Stimulated activated CD4-positive, alpha-beta T cell treated with anti-CD3 and anti-CD28 coated beads, Interleukin-15, amount 100 ng/mL, for 48 hours (primary cell): ENCODE measurements around the gene TMEM214.

ENCODE experiments used
- DNase-seq, 2 donors: peaks; one replicate each; pipeline ENCODE4 v3.0.0-alpha.2; 2020; ENCODE audit warnings: low read depth in 2 of 2

The TMEM214 gene, protein sequence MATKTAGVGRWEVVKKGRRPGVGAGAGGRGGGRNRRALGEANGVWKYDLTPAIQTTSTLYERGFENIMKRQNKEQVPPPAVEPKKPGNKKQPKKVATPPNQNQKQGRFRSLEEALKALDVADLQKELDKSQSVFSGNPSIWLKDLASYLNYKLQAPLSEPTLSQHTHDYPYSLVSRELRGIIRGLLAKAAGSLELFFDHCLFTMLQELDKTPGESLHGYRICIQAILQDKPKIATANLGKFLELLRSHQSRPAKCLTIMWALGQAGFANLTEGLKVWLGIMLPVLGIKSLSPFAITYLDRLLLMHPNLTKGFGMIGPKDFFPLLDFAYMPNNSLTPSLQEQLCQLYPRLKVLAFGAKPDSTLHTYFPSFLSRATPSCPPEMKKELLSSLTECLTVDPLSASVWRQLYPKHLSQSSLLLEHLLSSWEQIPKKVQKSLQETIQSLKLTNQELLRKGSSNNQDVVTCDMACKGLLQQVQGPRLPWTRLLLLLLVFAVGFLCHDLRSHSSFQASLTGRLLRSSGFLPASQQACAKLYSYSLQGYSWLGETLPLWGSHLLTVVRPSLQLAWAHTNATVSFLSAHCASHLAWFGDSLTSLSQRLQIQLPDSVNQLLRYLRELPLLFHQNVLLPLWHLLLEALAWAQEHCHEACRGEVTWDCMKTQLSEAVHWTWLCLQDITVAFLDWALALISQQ

DNA sequence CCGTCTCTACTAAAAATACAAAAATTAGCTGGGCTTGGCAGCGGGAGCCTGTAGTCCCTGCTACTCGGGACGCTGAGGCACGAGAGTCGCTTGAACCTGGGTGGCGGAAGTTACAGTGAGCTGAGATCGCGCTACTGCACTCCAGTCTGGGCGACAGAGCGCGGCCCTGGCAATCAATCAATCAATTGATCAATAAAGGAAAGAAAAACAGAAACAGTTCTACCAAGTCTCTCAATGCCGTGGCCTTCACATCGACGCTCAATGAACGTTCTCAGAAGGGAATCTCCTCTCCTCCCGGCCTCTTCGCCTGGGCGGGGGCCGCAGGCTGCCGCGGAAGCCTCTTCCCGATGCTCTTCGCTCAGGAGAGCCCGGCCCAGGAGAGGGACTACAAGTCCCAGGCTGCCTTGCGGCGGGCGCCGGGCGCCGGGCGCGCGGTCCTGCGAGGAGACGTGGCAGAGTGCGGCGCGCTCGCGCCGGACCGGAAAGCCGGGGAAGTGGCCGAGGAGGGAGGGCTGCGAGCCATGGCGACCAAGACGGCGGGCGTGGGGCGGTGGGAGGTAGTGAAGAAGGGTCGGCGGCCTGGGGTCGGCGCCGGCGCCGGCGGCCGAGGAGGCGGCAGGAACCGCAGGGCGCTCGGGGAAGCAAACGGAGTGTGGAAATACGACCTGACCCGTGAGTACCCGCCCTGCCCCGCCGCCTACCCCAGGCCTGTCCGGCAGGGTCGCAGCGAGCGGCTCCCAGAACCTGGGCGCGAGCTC lies at the start of gene TMEM214:
TMEM214 (plus strand) TSS at position 471 of the 758 bp plus-strand sequence; CDS start at position 522, 51 bp downstream.
- DNase-seq = peak; percentile 69 to 76

DNA sequence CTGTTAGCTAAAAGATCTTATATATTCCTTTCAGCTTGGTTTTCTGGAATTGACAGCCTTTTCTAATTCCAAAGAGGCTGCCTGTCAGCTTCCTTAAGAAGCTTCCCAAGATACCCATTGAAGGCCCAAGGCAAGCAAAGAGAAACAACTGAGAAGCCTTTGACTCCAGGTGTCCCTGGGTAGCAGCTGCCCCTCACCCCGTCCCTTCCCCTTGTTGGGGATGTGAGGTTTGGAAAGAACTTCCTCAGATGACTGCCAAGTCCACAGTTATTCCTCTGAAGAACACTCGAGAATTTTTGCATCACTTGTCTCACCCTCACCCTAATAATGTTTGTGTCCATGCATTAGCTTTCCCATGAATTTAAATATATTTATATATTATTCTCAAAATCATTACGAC lies 49.0 kb upstream of the TMEM214 start:
- no peak for DNase-seq

DNA sequence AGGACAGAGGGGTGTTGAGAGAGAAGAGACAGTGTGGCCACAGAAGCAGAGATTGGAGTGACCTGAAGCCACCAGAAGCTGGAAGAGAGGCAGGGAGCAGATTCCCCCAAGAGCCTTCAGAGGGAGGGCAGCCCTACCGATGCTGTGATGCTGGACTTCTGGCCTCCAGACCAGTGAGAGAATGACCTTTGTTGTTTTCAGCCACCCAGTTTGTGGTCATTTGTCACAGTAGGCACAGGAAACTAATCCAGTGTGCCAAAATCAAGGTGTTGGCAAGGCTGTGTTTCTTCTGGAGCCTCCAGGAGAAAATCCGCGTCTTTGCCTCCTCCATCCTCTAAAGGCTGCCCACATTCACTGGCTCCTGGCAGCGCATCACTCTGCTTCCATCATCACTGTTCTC lies 47.0 kb upstream of the TMEM214 start:
- DNase-seq = no peak

DNA sequence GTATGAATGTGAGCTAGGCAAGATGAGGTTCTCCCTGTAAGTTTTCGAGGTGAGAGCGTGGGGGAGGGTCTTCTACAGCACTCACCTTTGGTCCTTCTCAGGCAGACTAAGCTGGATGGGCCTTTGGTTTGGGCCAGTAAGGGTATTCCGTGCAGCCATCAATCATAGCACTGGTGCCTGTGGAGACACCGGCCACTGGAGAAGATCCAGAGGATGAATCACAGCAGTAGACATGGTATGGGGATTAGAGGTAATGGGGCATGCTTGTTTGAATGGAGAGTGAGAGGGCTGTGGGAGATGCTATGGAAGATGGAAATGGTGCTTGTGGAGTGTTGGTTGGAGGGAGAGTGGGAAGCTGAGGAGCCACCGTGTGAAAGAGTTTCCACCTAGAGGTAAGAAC lies 46.2 kb upstream of the TMEM214 start:
- no peak for DNase-seq

DNA sequence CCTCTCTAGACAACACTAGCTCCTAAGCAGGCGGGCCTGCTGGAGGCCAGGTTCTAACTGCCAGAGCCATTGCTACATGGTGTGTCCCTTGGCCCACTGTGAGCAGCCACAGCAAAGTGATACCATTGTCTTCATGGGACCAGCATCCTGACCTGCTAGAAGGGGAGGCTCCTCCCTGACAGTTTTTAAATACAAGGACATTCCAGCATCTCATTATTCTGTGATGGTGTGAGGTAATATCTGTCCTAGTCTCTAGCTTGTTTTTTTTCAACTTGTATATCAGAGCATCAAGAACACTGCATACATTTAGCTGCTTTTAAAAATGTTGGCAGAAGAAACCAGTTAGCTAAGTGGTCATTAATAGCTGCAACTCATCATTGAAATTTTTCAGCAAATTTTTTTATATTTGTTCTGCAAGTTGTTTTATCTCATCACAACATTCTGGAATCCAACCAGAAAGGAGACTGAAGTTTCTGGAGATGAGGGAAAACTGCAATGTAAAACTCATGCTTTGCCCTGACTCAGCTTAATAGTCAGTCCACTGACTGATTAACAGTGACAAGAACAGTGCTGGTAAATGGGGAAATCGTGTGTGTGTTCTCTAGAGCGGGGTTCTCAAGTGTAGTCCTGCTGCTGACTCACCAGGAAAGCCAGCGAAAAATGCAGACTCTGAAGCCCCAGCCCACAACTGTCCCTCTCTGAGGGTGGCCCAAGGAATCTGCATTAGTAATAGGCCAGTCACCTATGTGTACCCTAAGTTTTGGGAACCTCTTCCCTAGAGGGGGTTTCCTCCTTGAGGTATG lies 44.5 kb upstream of the TMEM214 start:
- DNase-seq = no peak

DNA sequence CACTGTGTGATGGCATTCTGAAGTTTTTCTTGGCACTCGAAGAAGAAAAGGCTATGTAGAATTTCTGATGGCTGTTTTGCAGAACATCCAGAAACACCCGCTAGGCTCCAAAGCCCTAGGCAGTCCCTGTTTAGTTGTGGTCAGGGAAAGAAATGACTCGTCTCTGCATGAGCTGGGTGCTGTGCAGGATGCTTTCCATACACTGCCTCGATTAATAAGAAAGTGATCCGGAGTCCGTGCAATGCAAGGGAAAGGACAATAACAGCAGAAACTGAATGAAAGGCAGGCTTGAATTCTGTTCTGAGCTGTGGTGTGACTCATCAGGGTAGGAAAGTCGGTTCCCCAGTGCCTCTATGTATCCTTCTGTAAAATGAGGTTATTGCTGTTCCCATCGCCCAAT lies 43.6 kb upstream of the TMEM214 start:
- no peak for DNase-seq

DNA sequence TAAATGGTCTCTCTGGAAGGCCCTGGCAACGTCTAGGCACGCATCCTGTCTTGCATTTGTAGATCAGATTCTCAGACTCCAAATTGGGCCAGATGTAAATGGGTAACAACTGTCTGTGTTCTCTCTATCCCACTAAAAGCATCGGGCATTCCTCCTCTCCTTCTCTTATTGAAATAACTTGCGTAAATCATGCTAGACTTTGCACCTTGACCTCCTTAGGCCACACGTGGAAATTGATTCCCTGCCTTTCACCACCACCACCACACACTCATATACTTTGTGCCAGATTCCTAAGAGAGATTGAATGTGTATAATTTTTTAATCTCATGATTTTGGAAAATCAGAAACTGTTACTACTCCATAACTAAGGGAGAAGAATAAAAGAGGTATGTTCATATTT lies 41.0 kb upstream of the TMEM214 start:
- no peak for DNase-seq

DNA sequence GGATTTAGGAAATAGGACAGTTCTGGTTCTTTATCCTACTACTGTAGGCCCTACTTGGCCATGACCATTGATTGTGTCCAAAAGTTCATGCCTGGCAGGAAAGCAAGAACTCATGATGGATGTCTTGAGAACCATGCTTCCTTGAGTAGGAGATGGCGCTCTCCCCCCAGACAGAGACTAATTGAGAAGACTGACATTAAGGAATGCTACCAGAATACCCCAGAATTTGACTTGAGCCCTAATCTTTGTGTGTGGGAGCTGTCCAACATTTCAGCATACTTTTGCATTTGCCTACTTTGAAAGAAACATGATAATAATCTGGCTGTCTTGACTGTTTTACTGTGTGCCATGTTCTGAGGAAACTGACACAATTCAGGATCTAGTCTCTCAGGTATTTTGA lies 39.0 kb upstream of the TMEM214 start:
- DNase-seq = no peak

DNA sequence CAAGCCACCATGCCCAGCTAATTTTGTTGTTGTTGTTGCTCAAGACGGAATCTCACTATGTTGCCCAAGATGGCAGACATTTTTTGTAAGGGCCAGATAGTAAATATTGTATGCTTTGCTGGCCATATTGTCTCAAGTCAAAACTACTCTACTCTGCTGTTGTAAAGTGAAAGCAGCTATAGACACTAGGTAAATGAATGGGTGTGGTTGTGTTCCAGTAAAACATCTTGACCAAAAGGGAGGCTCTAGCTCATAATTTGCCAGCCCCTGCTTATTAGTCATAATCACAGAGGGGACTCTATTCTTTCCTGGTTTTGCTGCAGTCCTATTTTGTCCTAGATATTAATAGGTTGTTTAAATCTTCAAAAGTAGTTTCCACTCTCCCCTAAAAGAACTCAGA lies 37.8 kb upstream of the TMEM214 start:
- no peak for DNase-seq

DNA sequence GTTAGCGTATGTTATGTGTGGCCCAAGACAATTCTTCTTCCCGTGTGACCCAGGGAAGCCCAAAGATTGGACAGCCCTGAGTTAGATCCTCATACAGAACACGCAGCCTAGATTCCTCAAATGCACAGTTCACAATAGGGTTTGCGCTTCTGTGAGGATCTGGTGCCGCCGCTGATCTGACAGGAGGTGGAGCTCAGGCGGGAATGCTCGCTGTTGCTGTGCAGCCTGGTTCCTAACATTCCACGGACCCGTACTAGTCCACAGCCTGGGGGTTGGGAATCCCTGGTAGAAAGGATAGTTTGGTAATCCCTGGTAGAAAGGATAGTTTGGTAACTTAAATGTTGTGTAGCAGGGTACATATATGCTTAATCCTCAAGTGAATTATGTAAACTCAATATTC lies 35.4 kb upstream of the TMEM214 start:
- DNase-seq = no peak

DNA sequence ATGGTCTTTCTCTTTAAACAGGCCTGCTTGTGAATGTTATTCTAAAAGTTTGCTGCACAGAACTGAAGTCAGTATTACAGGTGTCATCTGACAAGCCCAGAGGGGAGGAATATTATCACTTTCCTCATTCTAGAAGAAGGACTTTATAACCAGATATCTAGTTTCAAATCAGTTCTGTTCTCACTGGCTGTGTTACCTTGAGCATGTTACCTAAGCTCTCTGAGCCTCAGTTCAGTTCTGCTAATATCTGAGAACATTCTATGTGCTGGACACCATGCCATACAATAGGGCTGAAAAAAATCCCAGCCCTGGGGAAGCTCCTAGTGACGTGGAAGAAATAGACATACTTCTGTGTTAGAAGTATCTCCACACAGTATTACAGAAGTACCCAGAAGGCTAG lies 34.4 kb upstream of the TMEM214 start:
- no peak for DNase-seq

DNA sequence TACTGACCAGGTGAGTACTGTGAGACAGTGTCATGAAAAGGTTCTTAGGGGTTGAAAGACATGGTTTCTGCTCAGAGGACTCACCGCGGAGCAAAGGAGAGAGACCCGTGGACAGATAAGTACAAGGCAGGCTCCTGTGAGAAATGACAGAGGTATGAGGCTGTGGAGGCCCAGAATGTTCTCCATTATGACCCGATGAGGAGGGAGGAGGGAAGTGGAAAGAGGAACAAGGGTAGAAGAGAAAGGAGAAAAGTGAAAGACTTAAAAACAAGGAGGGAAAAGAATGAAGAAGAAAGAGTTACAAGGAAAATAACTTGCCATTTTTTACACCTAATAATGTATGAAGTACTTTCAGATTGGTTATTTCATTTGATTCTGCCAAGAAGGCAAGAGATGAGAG lies 32.5 kb upstream of the TMEM214 start:
- no peak for DNase-seq

DNA sequence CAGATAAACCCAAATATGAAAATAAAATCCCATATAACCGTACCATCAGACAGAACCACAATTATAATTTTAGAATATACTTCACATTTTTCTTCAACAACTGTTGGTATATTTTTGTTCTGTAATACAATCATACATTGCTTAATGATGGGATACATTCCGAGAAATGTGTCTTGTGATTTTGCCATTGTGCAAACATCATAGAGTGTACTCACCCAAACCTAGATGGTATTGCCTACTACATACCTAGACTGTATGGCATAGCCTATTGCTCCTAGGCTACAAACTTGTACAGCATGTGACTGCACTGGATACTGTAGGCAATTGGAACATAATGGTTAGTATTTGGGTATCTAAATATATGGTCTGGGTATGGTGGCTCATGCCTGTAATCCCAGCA lies 31.8 kb upstream of the TMEM214 start:
- DNase-seq = no peak

DNA sequence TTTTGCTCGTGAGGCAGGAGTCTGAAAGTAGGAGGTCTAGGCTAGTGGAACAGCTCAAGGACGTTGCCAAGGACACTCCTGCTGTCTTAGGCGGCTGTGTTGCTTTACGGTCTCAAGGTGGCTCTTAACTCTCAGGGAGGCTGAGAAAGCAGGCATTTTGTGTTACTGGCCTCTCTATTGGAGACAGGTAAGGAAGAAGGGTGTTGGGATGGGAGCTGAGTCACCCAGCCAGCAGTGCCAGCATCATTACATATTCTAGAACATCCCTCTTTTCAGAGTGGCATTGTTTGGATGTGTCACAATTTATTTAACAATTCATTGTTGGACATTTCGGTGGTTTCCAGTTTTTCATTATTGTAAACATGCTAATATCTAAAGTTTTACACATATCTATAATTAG lies 30.8 kb upstream of the TMEM214 start:
- DNase-seq = no peak

DNA sequence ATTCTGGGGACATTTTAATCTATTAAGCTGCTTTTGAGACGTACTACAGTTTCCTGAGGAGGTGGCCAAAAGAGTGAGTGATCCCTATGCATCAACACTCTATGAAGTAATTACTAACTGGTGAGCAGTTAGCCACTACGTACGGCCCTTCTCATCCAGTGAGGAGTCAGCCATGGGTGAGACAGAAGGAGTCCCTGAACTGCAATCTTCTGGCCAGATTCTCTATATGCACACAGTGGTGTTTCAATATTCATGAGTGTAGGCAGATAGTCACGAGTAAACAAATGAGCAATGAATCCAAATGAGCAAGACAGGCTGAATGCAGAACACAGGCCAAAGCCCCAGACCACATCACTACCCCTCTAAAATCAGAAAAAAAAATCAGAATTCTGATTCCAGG lies 29.8 kb upstream of the TMEM214 start:
- no peak for DNase-seq

DNA sequence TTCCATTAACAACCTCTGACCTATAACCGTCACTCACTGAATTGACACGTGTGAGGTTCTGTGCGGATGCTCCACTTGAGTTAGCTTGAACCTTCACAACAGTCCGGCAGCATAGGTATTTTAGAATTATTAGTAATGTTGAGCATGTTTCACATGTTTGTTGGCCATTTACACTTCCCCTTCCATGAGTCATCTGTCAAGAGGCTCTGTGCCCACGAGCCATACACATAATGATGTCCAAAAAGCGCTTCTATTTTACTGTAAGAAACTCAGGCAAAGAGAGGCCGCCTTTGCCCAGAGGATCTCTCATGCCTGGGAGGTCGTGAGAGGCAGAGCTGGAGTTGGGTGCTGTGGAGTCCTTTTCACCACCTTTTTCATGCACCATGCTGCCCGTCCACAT lies 28.9 kb upstream of the TMEM214 start:
- no peak for DNase-seq

DNA sequence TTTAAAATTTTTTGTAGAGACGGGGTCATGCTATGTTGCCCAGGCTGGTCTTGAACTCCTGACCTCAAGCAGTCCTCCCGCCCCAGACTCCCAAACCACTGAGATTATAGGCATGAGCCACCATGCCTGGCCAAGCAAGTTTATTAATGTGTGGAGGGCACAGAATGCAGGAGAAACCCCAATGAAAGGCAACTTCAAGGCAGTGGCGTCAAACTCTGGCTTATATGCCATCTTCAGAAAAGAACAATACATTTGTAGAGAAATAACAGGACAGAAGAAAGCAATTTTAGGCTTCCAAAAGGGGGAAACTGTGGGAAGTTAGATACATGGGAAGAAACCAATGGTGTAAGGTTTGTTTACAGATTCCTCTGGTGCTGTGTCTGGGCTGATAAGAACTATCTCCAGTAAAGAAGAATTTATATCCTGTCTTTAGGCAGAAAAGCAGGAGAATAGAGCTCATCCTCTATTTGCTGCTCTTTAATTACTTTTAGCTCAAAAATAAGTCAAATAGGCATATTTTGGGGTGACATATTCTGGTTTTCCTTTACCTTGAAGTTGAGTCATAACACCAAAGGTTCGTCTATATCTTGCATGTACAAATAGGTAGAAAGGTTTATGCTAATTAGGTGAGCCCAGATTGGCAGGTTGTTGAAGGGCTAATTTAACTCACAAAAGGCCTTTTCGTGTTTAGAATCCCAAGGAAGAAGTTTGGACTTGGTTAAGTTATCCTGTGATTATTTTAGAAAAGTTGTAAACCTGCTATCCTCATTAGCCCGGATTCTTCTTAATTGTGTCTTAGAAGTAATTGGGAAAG lies 26.0 kb upstream of the TMEM214 start:
- DNase-seq = no peak

DNA sequence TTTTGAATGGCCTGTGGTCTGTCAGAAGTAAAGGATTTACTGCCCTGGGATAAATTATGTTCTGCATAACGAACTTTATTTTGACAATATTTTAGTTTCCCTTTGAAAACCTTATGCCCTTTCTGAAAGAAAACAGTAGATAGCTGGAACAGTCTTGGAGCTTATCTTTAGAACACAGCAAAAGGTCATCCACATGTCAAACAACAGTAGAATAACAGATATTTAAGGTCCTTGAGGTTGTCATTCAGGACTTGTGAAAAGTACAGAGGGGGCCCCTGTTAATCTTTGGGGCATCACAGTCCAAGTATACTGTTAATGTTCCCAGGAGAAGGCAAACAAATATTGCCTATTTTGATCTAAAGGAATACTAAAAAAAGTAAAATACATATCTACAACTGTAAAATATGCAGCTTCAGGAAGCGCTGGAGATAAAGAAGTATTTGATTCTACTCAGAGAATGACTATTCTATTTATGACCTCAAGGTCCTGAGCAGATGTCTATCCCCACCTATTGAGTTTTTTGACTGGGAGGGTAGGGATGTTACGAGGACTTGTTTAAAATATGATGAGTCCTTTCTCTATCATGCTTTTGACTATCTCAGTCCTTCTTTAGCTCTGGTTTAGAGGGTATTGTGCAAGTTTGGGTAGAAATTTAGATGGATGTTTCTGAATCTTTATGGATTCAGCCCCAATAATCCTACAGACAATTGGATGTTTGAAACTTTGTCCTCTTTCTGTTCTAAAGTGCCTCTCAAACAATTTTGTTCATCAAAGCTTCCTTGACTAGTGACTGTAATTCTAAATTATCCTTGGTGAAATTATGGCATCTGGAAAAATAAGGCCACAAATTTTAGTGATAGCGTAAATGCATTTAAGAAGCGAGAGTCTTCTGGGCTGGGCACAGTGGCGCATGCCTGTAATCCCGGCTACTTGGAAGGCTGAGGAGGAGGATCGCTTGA lies 25.1 kb upstream of the TMEM214 start:
- no peak for DNase-seq

DNA sequence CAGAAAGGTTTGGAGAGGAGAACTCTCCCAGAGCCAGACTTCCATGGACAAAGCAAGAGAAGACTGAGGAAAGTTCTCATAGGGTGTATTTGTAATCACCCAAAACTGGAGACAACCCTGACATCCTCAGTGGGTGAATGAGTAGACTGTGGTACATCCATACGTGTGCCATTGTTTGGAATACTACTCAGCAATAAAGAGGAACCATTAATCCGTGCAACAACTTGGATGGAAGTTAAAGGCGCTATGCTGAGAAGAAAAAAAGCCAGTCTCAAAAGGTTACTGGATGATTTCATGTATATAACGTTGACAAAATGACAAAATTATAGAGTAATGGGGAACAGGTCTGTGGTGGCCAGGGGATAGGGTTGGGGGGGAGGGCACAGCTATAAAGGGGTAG lies 24.1 kb upstream of the TMEM214 start:
- no peak for DNase-seq

DNA sequence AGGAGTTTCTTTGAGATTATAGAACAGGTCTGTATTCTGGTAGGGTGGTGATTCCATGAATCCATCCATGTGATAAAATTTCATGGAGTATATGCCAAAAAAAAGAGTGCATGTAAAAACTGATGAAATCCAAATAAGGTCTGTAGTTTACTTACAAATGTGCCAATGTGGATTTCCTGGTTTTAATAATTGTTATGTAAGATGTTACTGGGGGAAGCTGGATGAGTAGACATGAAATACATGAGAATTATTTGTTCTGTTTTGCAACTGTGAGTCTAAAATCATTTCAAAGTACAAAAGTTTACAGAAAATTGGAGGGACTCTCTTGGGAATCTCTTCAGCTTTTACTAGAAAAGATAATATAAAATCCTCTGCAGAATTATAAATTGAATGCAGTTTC lies 23.7 kb upstream of the TMEM214 start:
- DNase-seq = no peak
